GM20431 (cell line): ENCODE measurements around the gene CD99L2.

Source experiments
- in situ Hi-C: fragments of 300-500 bp; cut with MseI, MboI; formaldehyde crosslinking; loops from one replicate; pipeline ENCODE4 v1.15.0; 2020; ENCODE audit warnings: low sequenced_read_pairs; ENCODE audit not compliant: unreplicated experiment

Gene CD99L2

GRCh38 chrX:150898343-150899190 is at the start of gene CD99L2:
Gene CD99L2 (minus strand): TSS chrX:150898668. CDS start chrX:150898588, 80 bp downstream.
- in situ Hi-C loops = no loop called here

GRCh38 chrX:150944233-150944632 is 45.8 kb upstream of the CD99L2 start:
- in situ Hi-C loops = no loop called here

- in situ Hi-C loops = no loop called here
These were observed 44.6 kb upstream of the CD99L2 start for GRCh38 chrX:150942942-150943594.

GRCh38 chrX:150941580-150941979 is 43.1 kb upstream of the CD99L2 start:
- in situ Hi-C loops = no loop called here

GRCh38 chrX:150940844-150941495 is 42.5 kb upstream of the CD99L2 start:
- in situ Hi-C loops = no loop called here

GRCh38 chrX:150936556-150936955 is 38.1 kb upstream of the CD99L2 start:
- in situ Hi-C loops = no loop called here

- in situ Hi-C loops = no loop called here
These were observed 37.0 kb upstream of the CD99L2 start for GRCh38 chrX:150935467-150935866.

- in situ Hi-C loops = no loop called here
These were observed 36.0 kb upstream of the CD99L2 start for GRCh38 chrX:150934453-150934852.

- in situ Hi-C loops = no loop called here
These were observed 35.5 kb upstream of the CD99L2 start for GRCh38 chrX:150933945-150934350.

- in situ Hi-C loops = no loop called here
These were observed 30.6 kb upstream of the CD99L2 start for GRCh38 chrX:150929058-150929457.

GRCh38 chrX:150926791-150927190 is 28.3 kb upstream of the CD99L2 start:
- in situ Hi-C loops = no loop called here

- in situ Hi-C loops = no loop called here
These were observed 27.8 kb upstream of the CD99L2 start for GRCh38 chrX:150926304-150926703.

GRCh38 chrX:150919401-150919800 is 20.9 kb upstream of the CD99L2 start:
- in situ Hi-C loops = no loop called here

- in situ Hi-C loops = no loop called here
These were observed 15.0 kb upstream of the CD99L2 start for GRCh38 chrX:150913511-150913910.

- in situ Hi-C loops = no loop called here
These were observed 9.0 kb upstream of the CD99L2 start for GRCh38 chrX:150907474-150907873.

GRCh38 chrX:150906694-150907093 is 8.2 kb upstream of the CD99L2 start:
- in situ Hi-C loops = no loop called here

- in situ Hi-C loops = no loop called here
These were observed 6.8 kb upstream of the CD99L2 start for GRCh38 chrX:150905293-150905692.

GRCh38 chrX:150903110-150903508 is 4.6 kb upstream of the CD99L2 start:
- in situ Hi-C loops = no loop called here

GRCh38 chrX:150902434-150903109 is 4.1 kb upstream of the CD99L2 start:
- in situ Hi-C loops = no loop called here

GRCh38 chrX:150899191-150899757 is 806 bp upstream of the CD99L2 start:
- in situ Hi-C loops = no loop called here
